ENCODE measurements around the gene CERS3.

CERS3 gene

GRCh38 chr15:100350434-100351226 is 178.1 kb downstream of the CERS3 start:
- TF ChIP-seq EZH2phosphoT487 (conservative IDR thresholded peaks at IDR 0.05; ENCODE audit: low read length) (no peak), CTCF (IDR thresholded peaks at IDR 0.05; ENCODE audit: insufficient read depth, low read length, poor library complexity, severe bottlenecking) (no peak)
- H3K36me3 ChIP-seq (ENCODE audit: low read length) = no peaks in the 10 kb centered on the region
- H3K27me3 ChIP-seq (ENCODE audit: low read length) = no peaks in the 10 kb centered on the region
- no peaks in the 10 kb centered on the region for H4K20me1 ChIP-seq (ENCODE audit: low read depth, low read length)
- no peaks in the 10 kb centered on the region for H3K79me2 ChIP-seq (ENCODE audit: insufficient read depth, low read length)
- no peaks in the 10 kb centered on the region for H3F3A ChIP-seq (ENCODE audit: insufficient read depth)
- H3K27ac ChIP-seq (ENCODE audit: low read depth, low read length) = no peak overlapping the region
- H3K9ac ChIP-seq (ENCODE audit: low read length) = no peak overlapping the region
- H3K4me2 ChIP-seq (ENCODE audit: low read depth, low read length, poor library complexity, severe bottlenecking) = no peak overlapping the region
- H2AFZ ChIP-seq (ENCODE audit: low read depth, low read length, severe bottlenecking) = no peak overlapping the region
- H3K9me2 ChIP-seq (replicated peaks; ENCODE audit: insufficient read depth, low read length) = no peaks in the 10 kb centered on the region
- no peak overlapping the region for H3K4me3 ChIP-seq (ENCODE audit: insufficient read depth, low read length, poor library complexity, severe bottlenecking)
- no peaks in the 10 kb centered on the region for H3K9me3 ChIP-seq (ENCODE audit: insufficient read depth, low read length)
